ENCODE measurements around the gene MAG. TPM values are rescaled to one million over a fixed set of nuclear protein-coding genes. Genes with fewer than 3 reads are reported as not detected.

Gene MAG
- total RNA-seq, 1 donor from 2014 or later = not detected

- TF ChIP-seq CTCF (IDR thresholded peaks at IDR 0.05) = no peak
- Histone ChIP-seq H3K36me3 (peaks cover 72 to 84% of the 10 kb centered on the region in 2 donors), H3K27me3 (no peaks in the 10 kb centered on the region), H3K4me3 (no peak overlapping the region), H3K9me3 (no peaks in the 10 kb centered on the region), H3K27ac (no peak overlapping the region), H3K4me1 (peaks cover 6 to 7% of the 10 kb centered on the region in 2 donors)
- no peak for DNase-seq (ENCODE audit: low spot score in 2 of 2)
- intact Hi-C loops (cut with DNase I) = no loop called here
Observed at GRCh38 chr19:35274323-35274722, 17.6 kb upstream of the MAG start.

- no peak for TF ChIP-seq CTCF (IDR thresholded peaks at IDR 0.05)
- H3K27ac ChIP-seq = no peak overlapping the region
- DNase-seq (ENCODE audit: low spot score in 2 of 2) = no peak
- H3K4me3 ChIP-seq = no peak overlapping the region
- peaks cover 61 to 72% of the 10 kb centered on the region in 2 donors for H3K36me3 ChIP-seq
- H3K27me3 ChIP-seq = no peaks in the 10 kb centered on the region
- intact Hi-C loops (cut with DNase I) = no loop called here
- H3K9me3 ChIP-seq = no peaks in the 10 kb centered on the region
- no peaks in the 10 kb centered on the region for H3K4me1 ChIP-seq
Observed at GRCh38 chr19:35276706-35277281, 15.2 kb upstream of the MAG start.

- TF ChIP-seq CTCF (IDR thresholded peaks at IDR 0.05) = no peak
- Histone ChIP-seq H3K27me3 (no peaks in the 10 kb centered on the region), H3K36me3 (peaks cover 48 to 57% of the 10 kb centered on the region in 2 donors), H3K27ac (no peak overlapping the region), H3K9me3 (no peaks in the 10 kb centered on the region), H3K4me1 (no peaks in the 10 kb centered on the region), H3K4me3 (no peak overlapping the region)
- intact Hi-C loops (cut with DNase I) = no loop called here
- DNase-seq (ENCODE audit: low spot score in 2 of 2) = no peak
Observed at GRCh38 chr19:35278578-35279284, 13.2 kb upstream of the MAG start.

GRCh38 chr19:35279374-35279773, 12.6 kb upstream of the MAG start:
- Histone ChIP-seq H3K4me3 (no peak overlapping the region), H3K36me3 (peaks cover 42 to 51% of the 10 kb centered on the region in 2 donors), H3K4me1 (no peaks in the 10 kb centered on the region), H3K27ac (no peak overlapping the region), H3K27me3 (no peaks in the 10 kb centered on the region), H3K9me3 (no peaks in the 10 kb centered on the region)
- no peak for TF ChIP-seq CTCF (IDR thresholded peaks at IDR 0.05)
- intact Hi-C loops (cut with DNase I) = no loop called here
- DNase-seq (ENCODE audit: low spot score in 2 of 2) = no peak

GRCh38 chr19:35279985-35280821, 11.8 kb upstream of the MAG start:
- Histone ChIP-seq H3K4me3 (no peak overlapping the region), H3K36me3 (peaks cover 33 to 44% of the 10 kb centered on the region in 2 donors), H3K27me3 (no peaks in the 10 kb centered on the region), H3K9me3 (no peaks in the 10 kb centered on the region), H3K27ac (no peak overlapping the region), H3K4me1 (no peaks in the 10 kb centered on the region)
- DNase-seq (ENCODE audit: low spot score in 2 of 2) = no peak
- intact Hi-C loops (cut with DNase I) = no loop called here
- TF ChIP-seq CTCF (IDR thresholded peaks at IDR 0.05) = no peak

Data from ascending aorta (tissue), 2 donors.